ENCODE results near the gene TBX18.

TBX18 gene

GRCh38 chr6:84667252-84668213 is 96.9 kb downstream of the TBX18 start:
- DNase-seq = no peak

- DNase-seq = no peak
These were observed 99.0 kb downstream of the TBX18 start for GRCh38 chr6:84665401-84665800.

- no peak for DNase-seq
These were observed 100.5 kb downstream of the TBX18 start for GRCh38 chr6:84663866-84664265.

GRCh38 chr6:84657486-84657885 is 106.9 kb downstream of the TBX18 start:
- no peak for DNase-seq

- no peak for DNase-seq
These were observed 107.4 kb downstream of the TBX18 start for GRCh38 chr6:84657025-84657424.

GRCh38 chr6:84653027-84653551 is 111.3 kb downstream of the TBX18 start:
- no peak for DNase-seq

GRCh38 chr6:84652356-84653026 is 111.9 kb downstream of the TBX18 start:
- no peak for DNase-seq

- DNase-seq = no peak
These were observed 112.8 kb downstream of the TBX18 start for GRCh38 chr6:84651583-84651982.

- DNase-seq = no peak
These were observed 116.0 kb downstream of the TBX18 start for GRCh38 chr6:84648444-84648843.

- no peak for DNase-seq
These were observed 118.7 kb downstream of the TBX18 start for GRCh38 chr6:84645563-84646266.

- no peak for DNase-seq
These were observed 119.4 kb downstream of the TBX18 start for GRCh38 chr6:84645000-84645399.

GRCh38 chr6:84643778-84644177 is 120.6 kb downstream of the TBX18 start:
- DNase-seq = no peak

GRCh38 chr6:84641076-84641475 is 123.3 kb downstream of the TBX18 start:
- DNase-seq = no peak

- no peak for DNase-seq
These were observed 125.0 kb downstream of the TBX18 start for GRCh38 chr6:84639396-84639795.

GRCh38 chr6:84638286-84638685 is 126.1 kb downstream of the TBX18 start:
- DNase-seq = no peak

Data from left hindlimb (tissue), 1 donor.